OCI-LY7 (cell line): ENCODE results near the gene PNKP.

Experiments used
- EZH2phosphoT487 ChIP-seq: fragments of 200-600 bp; sonication (generic); IDR thresholded peaks from 2 replicates; pipeline ENCODE4 v1.6.1; 2018; ENCODE audit warnings: low read depth, borderline replicate concordance, mild to moderate bottlenecking, mixed run types, antibody characterized with exemption, low read length, moderate library complexity, mixed read lengths
- TF ChIP-seq, protein P1 (sequence below): fragments of 200-600 bp; sonication (generic); conservative IDR thresholded peaks from 2 replicates; pipeline ENCODE4 v1.5.1; 2014; ENCODE audit warnings: mild to moderate bottlenecking, antibody characterized with exemption, low read length, moderate library complexity, mixed read lengths

DNA sequence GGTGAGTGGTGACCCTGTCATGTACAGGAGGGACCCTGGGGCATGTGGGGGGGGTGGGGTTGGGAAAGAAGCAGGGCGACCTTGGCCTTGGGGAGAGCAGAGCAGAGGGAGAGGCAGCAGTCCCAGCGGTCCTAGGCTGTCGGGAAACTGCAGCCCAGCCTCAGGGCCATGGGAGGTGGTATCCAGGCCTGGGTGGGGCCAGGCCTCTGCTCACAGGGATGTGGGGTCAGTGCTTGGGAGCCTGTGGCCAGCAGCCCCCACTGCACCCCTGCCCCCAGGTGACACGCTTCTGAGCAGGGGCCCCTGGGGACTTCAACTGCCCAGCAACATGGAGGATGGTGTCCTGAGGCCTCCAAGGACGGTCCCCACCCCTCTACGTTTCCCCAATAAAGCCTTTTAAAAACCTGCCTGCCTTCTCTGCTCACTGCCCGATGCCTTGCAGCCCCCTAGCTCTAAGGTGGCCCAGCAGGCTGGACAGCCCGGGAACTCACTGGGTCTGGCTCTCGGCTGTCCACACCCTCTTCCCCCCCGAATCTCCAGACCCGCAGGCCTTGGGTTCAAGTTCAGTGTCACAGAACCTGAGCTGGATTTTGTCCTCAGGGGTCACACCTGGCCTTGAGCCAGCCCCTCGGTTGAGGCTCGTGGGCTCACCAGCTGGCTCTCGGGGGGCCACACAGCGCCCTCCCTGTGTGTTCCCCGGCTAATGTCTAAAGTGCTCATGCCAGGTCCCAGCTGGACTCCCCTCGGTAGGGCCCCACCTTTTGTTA, 6.9 kb downstream of the PNKP start:
- TF ChIP-seq, protein P1, sequence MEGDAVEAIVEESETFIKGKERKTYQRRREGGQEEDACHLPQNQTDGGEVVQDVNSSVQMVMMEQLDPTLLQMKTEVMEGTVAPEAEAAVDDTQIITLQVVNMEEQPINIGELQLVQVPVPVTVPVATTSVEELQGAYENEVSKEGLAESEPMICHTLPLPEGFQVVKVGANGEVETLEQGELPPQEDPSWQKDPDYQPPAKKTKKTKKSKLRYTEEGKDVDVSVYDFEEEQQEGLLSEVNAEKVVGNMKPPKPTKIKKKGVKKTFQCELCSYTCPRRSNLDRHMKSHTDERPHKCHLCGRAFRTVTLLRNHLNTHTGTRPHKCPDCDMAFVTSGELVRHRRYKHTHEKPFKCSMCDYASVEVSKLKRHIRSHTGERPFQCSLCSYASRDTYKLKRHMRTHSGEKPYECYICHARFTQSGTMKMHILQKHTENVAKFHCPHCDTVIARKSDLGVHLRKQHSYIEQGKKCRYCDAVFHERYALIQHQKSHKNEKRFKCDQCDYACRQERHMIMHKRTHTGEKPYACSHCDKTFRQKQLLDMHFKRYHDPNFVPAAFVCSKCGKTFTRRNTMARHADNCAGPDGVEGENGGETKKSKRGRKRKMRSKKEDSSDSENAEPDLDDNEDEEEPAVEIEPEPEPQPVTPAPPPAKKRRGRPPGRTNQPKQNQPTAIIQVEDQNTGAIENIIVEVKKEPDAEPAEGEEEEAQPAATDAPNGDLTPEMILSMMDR, result no peak
- TF ChIP-seq EZH2phosphoT487, result no peak
